ENCODE data around the gene CPT1A. TPM values are rescaled to one million over a fixed set of nuclear protein-coding genes. Genes with fewer than 3 reads are reported as not detected.

Gene CPT1A
- total RNA-seq, 2 donors from 2014 or later: 12.9 to 45.0 TPM

GRCh38 chr11:68828155-68828931 is 13.4 kb downstream of the CPT1A start:
- no peaks in the 10 kb centered on the region for H3K9me3 Mint-ChIP-seq
- no peaks in the 10 kb centered on the region for H3K27me3 Mint-ChIP-seq
- ATAC-seq (replicated peaks): no peak
- peaks cover 10% of the 10 kb centered on the region for H3K4me1 Mint-ChIP-seq
- peaks cover 6% of the 10 kb centered on the region for H3K36me3 Mint-ChIP-seq (ENCODE audit: low read depth)
- H3K4me3 Mint-ChIP-seq: no peak overlapping the region
- H3K27ac Mint-ChIP-seq: peak overlapping the region; percentile 82

- no peak for ATAC-seq (replicated peaks)
- H3K27ac Mint-ChIP-seq: peak overlapping the region; percentile 42
- H3K36me3 Mint-ChIP-seq (ENCODE audit: low read depth): peaks cover 6% of the 10 kb centered on the region
- H3K4me1 Mint-ChIP-seq: peaks cover 10% of the 10 kb centered on the region
- H3K9me3 Mint-ChIP-seq: no peaks in the 10 kb centered on the region
- no peak overlapping the region for H3K4me3 Mint-ChIP-seq
- H3K27me3 Mint-ChIP-seq: no peaks in the 10 kb centered on the region
Observed at GRCh38 chr11:68827733-68828132, 14.0 kb downstream of the CPT1A start.

- Mint-ChIP-seq H3K36me3 (ENCODE audit: low read depth) (peaks cover 6% of the 10 kb centered on the region), H3K9me3 (no peaks in the 10 kb centered on the region), H3K27ac (no peak overlapping the region), H3K27me3 (no peaks in the 10 kb centered on the region), H3K4me1 (peaks cover 10% of the 10 kb centered on the region), H3K4me3 (no peak overlapping the region)
- no peak for ATAC-seq (replicated peaks)
Observed at GRCh38 chr11:68826726-68827125, 15.0 kb downstream of the CPT1A start.

GRCh38 chr11:68825571-68825970 is 16.1 kb downstream of the CPT1A start:
- no peak overlapping the region for H3K4me3 Mint-ChIP-seq
- peaks cover 7% of the 10 kb centered on the region for H3K4me1 Mint-ChIP-seq
- peaks cover 6% of the 10 kb centered on the region for H3K36me3 Mint-ChIP-seq (ENCODE audit: low read depth)
- no peaks in the 10 kb centered on the region for H3K27me3 Mint-ChIP-seq
- H3K9me3 Mint-ChIP-seq: no peaks in the 10 kb centered on the region
- H3K27ac Mint-ChIP-seq: peak overlapping the region; percentile 41
- peak; percentile 59 for ATAC-seq (replicated peaks)

- Mint-ChIP-seq H3K4me1 (peaks cover 7% of the 10 kb centered on the region), H3K36me3 (ENCODE audit: low read depth) (no peaks in the 10 kb centered on the region), H3K9me3 (no peaks in the 10 kb centered on the region), H3K27ac (no peak overlapping the region), H3K27me3 (no peaks in the 10 kb centered on the region), H3K4me3 (no peak overlapping the region)
- no peak for ATAC-seq (replicated peaks)
Observed at GRCh38 chr11:68822546-68822945, 19.2 kb downstream of the CPT1A start.

GRCh38 chr11:68821670-68822069 is 20.0 kb downstream of the CPT1A start:
- Mint-ChIP-seq H3K9me3 (no peaks in the 10 kb centered on the region), H3K27ac (no peak overlapping the region), H3K4me3 (no peak overlapping the region), H3K27me3 (no peaks in the 10 kb centered on the region), H3K36me3 (ENCODE audit: low read depth) (no peaks in the 10 kb centered on the region), H3K4me1 (peaks cover 15% of the 10 kb centered on the region)
- ATAC-seq (replicated peaks): no peak

GRCh38 chr11:68819362-68819761 is 22.4 kb downstream of the CPT1A start:
- Mint-ChIP-seq H3K27ac (no peak overlapping the region), H3K4me3 (no peak overlapping the region), H3K4me1 (peaks cover 19% of the 10 kb centered on the region), H3K36me3 (ENCODE audit: low read depth) (no peaks in the 10 kb centered on the region), H3K9me3 (no peaks in the 10 kb centered on the region), H3K27me3 (no peaks in the 10 kb centered on the region)
- ATAC-seq (replicated peaks): no peak

GRCh38 chr11:68818181-68818580 is 23.5 kb downstream of the CPT1A start:
- Mint-ChIP-seq H3K27me3 (no peaks in the 10 kb centered on the region), H3K27ac (peak overlapping the region; percentile 83), H3K9me3 (no peaks in the 10 kb centered on the region), H3K36me3 (ENCODE audit: low read depth) (peaks cover 3% of the 10 kb centered on the region), H3K4me3 (no peak overlapping the region), H3K4me1 (peaks cover 19% of the 10 kb centered on the region)
- no peak for ATAC-seq (replicated peaks)

GRCh38 chr11:68817554-68817953 is 24.2 kb downstream of the CPT1A start:
- Mint-ChIP-seq H3K27ac (peak overlapping the region; percentile 83), H3K36me3 (ENCODE audit: low read depth) (peaks cover 9% of the 10 kb centered on the region), H3K9me3 (no peaks in the 10 kb centered on the region), H3K4me1 (peaks cover 19% of the 10 kb centered on the region), H3K27me3 (no peaks in the 10 kb centered on the region), H3K4me3 (peak overlapping the region; percentile 54)
- no peak for ATAC-seq (replicated peaks)

- Mint-ChIP-seq H3K36me3 (ENCODE audit: low read depth) (peaks cover 15% of the 10 kb centered on the region), H3K27me3 (no peaks in the 10 kb centered on the region), H3K9me3 (no peaks in the 10 kb centered on the region), H3K27ac (peak overlapping the region; percentile 83), H3K4me1 (peaks cover 19% of the 10 kb centered on the region), H3K4me3 (peak overlapping the region; percentile 54)
- ATAC-seq (replicated peaks): peak; percentile 80
Observed at GRCh38 chr11:68816917-68817419, 24.7 kb downstream of the CPT1A start.

GRCh38 chr11:68816251-68816776 is 25.4 kb downstream of the CPT1A start:
- H3K4me1 Mint-ChIP-seq: peaks cover 19% of the 10 kb centered on the region
- peaks cover 17% of the 10 kb centered on the region for H3K36me3 Mint-ChIP-seq (ENCODE audit: low read depth)
- peak; percentile 12 for ATAC-seq (replicated peaks)
- H3K4me3 Mint-ChIP-seq: no peak overlapping the region
- H3K27me3 Mint-ChIP-seq: no peaks in the 10 kb centered on the region
- no peaks in the 10 kb centered on the region for H3K9me3 Mint-ChIP-seq
- peak overlapping the region; percentile 83 for H3K27ac Mint-ChIP-seq

GRCh38 chr11:68813773-68814172 is 27.9 kb downstream of the CPT1A start:
- Mint-ChIP-seq H3K4me1 (peaks cover 19% of the 10 kb centered on the region), H3K9me3 (no peaks in the 10 kb centered on the region), H3K27ac (no peak overlapping the region), H3K4me3 (no peak overlapping the region), H3K27me3 (no peaks in the 10 kb centered on the region), H3K36me3 (ENCODE audit: low read depth) (peaks cover 22% of the 10 kb centered on the region)
- ATAC-seq (replicated peaks): no peak

- no peak overlapping the region for H3K4me3 Mint-ChIP-seq
- no peak overlapping the region for H3K27ac Mint-ChIP-seq
- peaks cover 28% of the 10 kb centered on the region for H3K36me3 Mint-ChIP-seq (ENCODE audit: low read depth)
- peaks cover 12% of the 10 kb centered on the region for H3K4me1 Mint-ChIP-seq
- ATAC-seq (replicated peaks): no peak
- no peaks in the 10 kb centered on the region for H3K27me3 Mint-ChIP-seq
- no peaks in the 10 kb centered on the region for H3K9me3 Mint-ChIP-seq
Observed at GRCh38 chr11:68812526-68812925, 29.2 kb downstream of the CPT1A start.

GRCh38 chr11:68810164-68810563 is 31.6 kb downstream of the CPT1A start:
- no peak overlapping the region for H3K4me3 Mint-ChIP-seq
- H3K9me3 Mint-ChIP-seq: no peaks in the 10 kb centered on the region
- H3K27ac Mint-ChIP-seq: no peak overlapping the region
- H3K36me3 Mint-ChIP-seq (ENCODE audit: low read depth): peaks cover 33% of the 10 kb centered on the region
- no peaks in the 10 kb centered on the region for H3K27me3 Mint-ChIP-seq
- ATAC-seq (replicated peaks): no peak
- no peaks in the 10 kb centered on the region for H3K4me1 Mint-ChIP-seq

- Mint-ChIP-seq H3K27me3 (no peaks in the 10 kb centered on the region), H3K4me1 (no peaks in the 10 kb centered on the region), H3K4me3 (no peak overlapping the region), H3K9me3 (no peaks in the 10 kb centered on the region), H3K36me3 (ENCODE audit: low read depth) (peaks cover 33% of the 10 kb centered on the region), H3K27ac (peak overlapping the region; percentile 56)
- no peak for ATAC-seq (replicated peaks)
Observed at GRCh38 chr11:68809506-68809905, 32.2 kb downstream of the CPT1A start.

All from activated T-helper 17 cell treated with anti-CD3 and anti-CD28 coated beads, Interleukin-2, amount 50 U/mL, for 72 hours (primary cell).